Memory B cell (primary cell): ENCODE results near the gene VSNL1.

ENCODE experiments used
- ATAC-seq: fragments of 150-1000 bp; cut with Tn5 transposase; 2 replicates; pipeline ENCODE4 v1.10.0; 2021; ENCODE audit warnings: low read depth, mild to moderate bottlenecking, moderate library complexity
- DNase-seq, 2 donors: peaks; one replicate each; pipeline ENCODE4 v3.0.0; 2022; ENCODE audit warnings: low spot score in 2 of 2
- H3K27ac Mint-ChIP-seq: one replicate; pipeline ENCODE4 v1.8.0; 2022; ENCODE audit warnings: mild to moderate bottlenecking, moderate library complexity, mixed read lengths
- H3K27me3 Mint-ChIP-seq: one replicate; pipeline ENCODE4 v1.8.0; 2022; ENCODE audit warnings: mixed read lengths
- H3K36me3 Mint-ChIP-seq: one replicate; pipeline ENCODE4 v1.8.0; 2022; ENCODE audit warnings: mild to moderate bottlenecking, mixed read lengths
- H3K4me1 Mint-ChIP-seq: one replicate; pipeline ENCODE4 v1.8.0; 2022; ENCODE audit warnings: mixed read lengths
- H3K4me3 Mint-ChIP-seq: one replicate; pipeline ENCODE4 v1.8.0; 2022; ENCODE audit warnings: mild to moderate bottlenecking, moderate library complexity, mixed read lengths
- H3K9me3 Mint-ChIP-seq: one replicate; pipeline ENCODE4 v1.8.0; 2022; ENCODE audit warnings: mixed read lengths

The VSNL1 gene

GRCh38 chr2:17581831-17582230 is 41.3 kb downstream of the VSNL1 start:
- Mint-ChIP-seq H3K27ac (no peak overlapping the region), H3K27me3 (peaks cover 10% of the 10 kb centered on the region), H3K9me3 (no peaks in the 10 kb centered on the region), H3K36me3 (no peaks in the 10 kb centered on the region), H3K4me1 (no peaks in the 10 kb centered on the region), H3K4me3 (no peak overlapping the region)
- ATAC-seq (no peak), DNase-seq (no peak)

GRCh38 chr2:17583166-17583565 is 42.7 kb downstream of the VSNL1 start:
- DNase-seq (no peak), ATAC-seq (no peak)
- Mint-ChIP-seq H3K9me3 (no peaks in the 10 kb centered on the region), H3K4me1 (no peaks in the 10 kb centered on the region), H3K36me3 (no peaks in the 10 kb centered on the region), H3K4me3 (no peak overlapping the region), H3K27ac (no peak overlapping the region), H3K27me3 (peaks cover 10% of the 10 kb centered on the region)

GRCh38 chr2:17583646-17584045 is 43.1 kb downstream of the VSNL1 start:
- DNase-seq, result no peak
- Mint-ChIP-seq H3K4me3 (no peak overlapping the region), H3K27ac (no peak overlapping the region), H3K4me1 (no peaks in the 10 kb centered on the region), H3K36me3 (no peaks in the 10 kb centered on the region), H3K9me3 (no peaks in the 10 kb centered on the region), H3K27me3 (peaks cover 10% of the 10 kb centered on the region)
- ATAC-seq, result no peak

GRCh38 chr2:17584689-17585088 is 44.2 kb downstream of the VSNL1 start:
- Mint-ChIP-seq H3K36me3 (no peaks in the 10 kb centered on the region), H3K4me1 (no peaks in the 10 kb centered on the region), H3K27ac (no peak overlapping the region), H3K27me3 (peaks cover 15% of the 10 kb centered on the region), H3K4me3 (no peak overlapping the region), H3K9me3 (no peaks in the 10 kb centered on the region)
- no peak for ATAC-seq
- no peak for DNase-seq

- Mint-ChIP-seq H3K36me3 (no peaks in the 10 kb centered on the region), H3K4me1 (no peaks in the 10 kb centered on the region), H3K4me3 (no peak overlapping the region), H3K27me3 (peaks cover 11% of the 10 kb centered on the region), H3K27ac (no peak overlapping the region), H3K9me3 (no peaks in the 10 kb centered on the region)
- no peak for DNase-seq
- no peak for ATAC-seq
These were observed 47.0 kb downstream of the VSNL1 start for GRCh38 chr2:17587469-17587868.

- no peak for ATAC-seq
- H3K27ac Mint-ChIP-seq, result no peak overlapping the region
- H3K4me3 Mint-ChIP-seq, result no peak overlapping the region
- no peaks in the 10 kb centered on the region for H3K4me1 Mint-ChIP-seq
- peaks cover 11% of the 10 kb centered on the region for H3K27me3 Mint-ChIP-seq
- H3K36me3 Mint-ChIP-seq, result no peaks in the 10 kb centered on the region
- no peaks in the 10 kb centered on the region for H3K9me3 Mint-ChIP-seq
- no peak for DNase-seq
These were observed 47.5 kb downstream of the VSNL1 start for GRCh38 chr2:17588031-17588430.

GRCh38 chr2:17589406-17590035 is 49.0 kb downstream of the VSNL1 start:
- ATAC-seq (no peak), DNase-seq (no peak)
- H3K4me1 Mint-ChIP-seq, result no peaks in the 10 kb centered on the region
- no peak overlapping the region for H3K27ac Mint-ChIP-seq
- H3K27me3 Mint-ChIP-seq, result peaks cover 11% of the 10 kb centered on the region
- H3K9me3 Mint-ChIP-seq, result no peaks in the 10 kb centered on the region
- H3K4me3 Mint-ChIP-seq, result no peak overlapping the region
- no peaks in the 10 kb centered on the region for H3K36me3 Mint-ChIP-seq

- no peak overlapping the region for H3K4me3 Mint-ChIP-seq
These were observed 49.9 kb downstream of the VSNL1 start for GRCh38 chr2:17590342-17590911.

GRCh38 chr2:17591846-17592245 is 51.4 kb downstream of the VSNL1 start:
- Mint-ChIP-seq H3K4me1 (no peaks in the 10 kb centered on the region), H3K27ac (no peak overlapping the region), H3K27me3 (peaks cover 11% of the 10 kb centered on the region), H3K36me3 (no peaks in the 10 kb centered on the region), H3K9me3 (no peaks in the 10 kb centered on the region), H3K4me3 (no peak overlapping the region)
- ATAC-seq (no peak), DNase-seq (no peak)

More at GRCh38 chr2:17590342-17590911, 49.9 kb downstream of the VSNL1 start:
- H3K27ac Mint-ChIP-seq, result no peak overlapping the region
- no peaks in the 10 kb centered on the region for H3K9me3 Mint-ChIP-seq
- no peaks in the 10 kb centered on the region for H3K4me1 Mint-ChIP-seq
- no peak for DNase-seq
- no peak for ATAC-seq
- H3K36me3 Mint-ChIP-seq, result no peaks in the 10 kb centered on the region
- peaks cover 11% of the 10 kb centered on the region for H3K27me3 Mint-ChIP-seq

- DNase-seq (no peak), ATAC-seq (no peak)
- Mint-ChIP-seq H3K9me3 (no peaks in the 10 kb centered on the region), H3K27ac (no peak overlapping the region), H3K4me3 (no peak overlapping the region), H3K36me3 (no peaks in the 10 kb centered on the region), H3K27me3 (peaks cover 11% of the 10 kb centered on the region), H3K4me1 (no peaks in the 10 kb centered on the region)
These were observed 52.4 kb downstream of the VSNL1 start for GRCh38 chr2:17592731-17593409.

- ATAC-seq (no peak), DNase-seq (no peak)
- H3K27me3 Mint-ChIP-seq, result peaks cover 11% of the 10 kb centered on the region
- no peak overlapping the region for H3K4me3 Mint-ChIP-seq
- no peaks in the 10 kb centered on the region for H3K9me3 Mint-ChIP-seq
- H3K27ac Mint-ChIP-seq, result no peak overlapping the region
- no peaks in the 10 kb centered on the region for H3K4me1 Mint-ChIP-seq
- no peaks in the 10 kb centered on the region for H3K36me3 Mint-ChIP-seq
These were observed 52.9 kb downstream of the VSNL1 start for GRCh38 chr2:17593445-17593840.

- H3K27ac Mint-ChIP-seq, result no peak overlapping the region
- H3K9me3 Mint-ChIP-seq, result no peaks in the 10 kb centered on the region
- no peaks in the 10 kb centered on the region for H3K36me3 Mint-ChIP-seq
- DNase-seq, result no peak
- no peak overlapping the region for H3K4me3 Mint-ChIP-seq
- no peaks in the 10 kb centered on the region for H3K4me1 Mint-ChIP-seq
- ATAC-seq, result no peak
- H3K27me3 Mint-ChIP-seq, result peaks cover 9% of the 10 kb centered on the region
These were observed 53.5 kb downstream of the VSNL1 start for GRCh38 chr2:17593841-17594491.

GRCh38 chr2:17594533-17595401 is 54.3 kb downstream of the VSNL1 start:
- no peak overlapping the region for H3K27ac Mint-ChIP-seq
- no peaks in the 10 kb centered on the region for H3K9me3 Mint-ChIP-seq
- peaks cover 6% of the 10 kb centered on the region for H3K27me3 Mint-ChIP-seq
- no peaks in the 10 kb centered on the region for H3K36me3 Mint-ChIP-seq
- no peak overlapping the region for H3K4me3 Mint-ChIP-seq
- DNase-seq (no peak), ATAC-seq (no peak)
- no peaks in the 10 kb centered on the region for H3K4me1 Mint-ChIP-seq

GRCh38 chr2:17599617-17600016 is 59.1 kb downstream of the VSNL1 start:
- H3K27ac Mint-ChIP-seq, result no peak overlapping the region

More at GRCh38 chr2:17599617-17600016, 59.1 kb downstream of the VSNL1 start:
- H3K9me3 Mint-ChIP-seq, result no peaks in the 10 kb centered on the region
- H3K4me1 Mint-ChIP-seq, result no peaks in the 10 kb centered on the region
- H3K36me3 Mint-ChIP-seq, result peaks cover 2% of the 10 kb centered on the region
- no peak overlapping the region for H3K4me3 Mint-ChIP-seq
- no peak for ATAC-seq
- DNase-seq, result no peak
- peaks cover 8% of the 10 kb centered on the region for H3K27me3 Mint-ChIP-seq
